HL-60 (cell line): Measurements from ENCODE around the gene ZDHHC19.

Source experiments
- CTCF ChIP-seq: IDR thresholded peaks from one replicate; pipeline ENCODE4 v1.5.1; 2011; ENCODE audit warnings: low read length, control low read depth, inconsistent platforms; ENCODE audit not compliant: insufficient read depth
- GABPA ChIP-seq: IDR thresholded peaks from 2 replicates; pipeline ENCODE4 v1.6.1; 2012; ENCODE audit warnings: low read depth
- POLR2AphosphoS5 ChIP-seq: IDR thresholded peaks from 2 replicates; pipeline ENCODE4 v1.6.1; 2012; ENCODE audit warnings: low read depth
- REST ChIP-seq: IDR thresholded peaks from 2 replicates; pipeline ENCODE4 v1.6.1; 2012; ENCODE audit warnings: low read depth; ENCODE audit not compliant: insufficient replicate concordance

- TF ChIP-seq POLR2AphosphoS5 (no peak), CTCF (no peak), REST (no peak), GABPA (no peak)
Measured at GRCh38 chr3:196208942-196209695, 2.1 kb downstream of the ZDHHC19 start.
